Fibroblast of mammary gland (primary cell): ENCODE results near the gene PPP1R14C.

Experiments
- DNase-seq: peaks from one replicate; pipeline ENCODE4 v3.0.0-alpha.2; 2010; ENCODE audit warnings: low read depth
- H3K4me3 ChIP-seq: 2 replicates; pipeline ENCODE4 v1.5.1; 2011; ENCODE audit warnings: low read depth, mild to moderate bottlenecking, low read length, moderate library complexity; ENCODE audit not compliant: control insufficient read depth
- TF ChIP-seq, protein P1 (sequence below): conservative IDR thresholded peaks from 2 replicates; pipeline ENCODE4 v1.5.1; 2011; ENCODE audit warnings: low read depth, low read length, inconsistent platforms; ENCODE audit not compliant: control insufficient read depth, insufficient read depth

The PPP1R14C gene

DNA sequence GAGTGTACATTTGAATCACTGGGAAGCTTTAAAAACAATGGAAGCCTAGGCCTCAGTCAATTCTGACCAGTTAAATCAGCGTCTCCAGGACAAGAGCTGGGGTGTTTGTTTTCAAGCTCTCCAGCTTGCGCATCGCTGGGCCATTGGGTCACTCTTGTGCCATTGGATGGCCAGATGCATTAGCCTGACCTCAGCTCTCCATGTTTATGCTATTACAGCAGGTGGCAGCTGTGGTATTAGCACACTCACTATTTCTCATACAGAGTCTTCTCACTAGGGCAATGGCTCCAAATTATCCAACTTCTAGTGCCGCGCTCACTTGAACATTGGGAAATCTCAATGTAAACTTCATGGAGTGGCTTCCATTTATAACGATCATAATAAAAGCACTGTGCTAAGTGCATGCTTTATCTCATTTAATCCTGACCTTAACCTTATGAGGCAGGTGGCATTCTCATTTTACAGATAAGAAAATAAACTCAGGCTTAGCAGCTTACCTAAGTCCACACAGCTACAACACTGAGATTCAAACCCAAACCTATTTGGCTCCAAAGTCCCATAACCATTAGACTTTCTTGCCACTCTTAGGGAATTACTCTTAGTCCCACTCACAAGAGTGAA is 108.8 kb downstream of the PPP1R14C start:
- TF ChIP-seq, protein P1, sequence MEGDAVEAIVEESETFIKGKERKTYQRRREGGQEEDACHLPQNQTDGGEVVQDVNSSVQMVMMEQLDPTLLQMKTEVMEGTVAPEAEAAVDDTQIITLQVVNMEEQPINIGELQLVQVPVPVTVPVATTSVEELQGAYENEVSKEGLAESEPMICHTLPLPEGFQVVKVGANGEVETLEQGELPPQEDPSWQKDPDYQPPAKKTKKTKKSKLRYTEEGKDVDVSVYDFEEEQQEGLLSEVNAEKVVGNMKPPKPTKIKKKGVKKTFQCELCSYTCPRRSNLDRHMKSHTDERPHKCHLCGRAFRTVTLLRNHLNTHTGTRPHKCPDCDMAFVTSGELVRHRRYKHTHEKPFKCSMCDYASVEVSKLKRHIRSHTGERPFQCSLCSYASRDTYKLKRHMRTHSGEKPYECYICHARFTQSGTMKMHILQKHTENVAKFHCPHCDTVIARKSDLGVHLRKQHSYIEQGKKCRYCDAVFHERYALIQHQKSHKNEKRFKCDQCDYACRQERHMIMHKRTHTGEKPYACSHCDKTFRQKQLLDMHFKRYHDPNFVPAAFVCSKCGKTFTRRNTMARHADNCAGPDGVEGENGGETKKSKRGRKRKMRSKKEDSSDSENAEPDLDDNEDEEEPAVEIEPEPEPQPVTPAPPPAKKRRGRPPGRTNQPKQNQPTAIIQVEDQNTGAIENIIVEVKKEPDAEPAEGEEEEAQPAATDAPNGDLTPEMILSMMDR: no peak
- DNase-seq: no peak
- H3K4me3 ChIP-seq: no peak overlapping the region

DNA sequence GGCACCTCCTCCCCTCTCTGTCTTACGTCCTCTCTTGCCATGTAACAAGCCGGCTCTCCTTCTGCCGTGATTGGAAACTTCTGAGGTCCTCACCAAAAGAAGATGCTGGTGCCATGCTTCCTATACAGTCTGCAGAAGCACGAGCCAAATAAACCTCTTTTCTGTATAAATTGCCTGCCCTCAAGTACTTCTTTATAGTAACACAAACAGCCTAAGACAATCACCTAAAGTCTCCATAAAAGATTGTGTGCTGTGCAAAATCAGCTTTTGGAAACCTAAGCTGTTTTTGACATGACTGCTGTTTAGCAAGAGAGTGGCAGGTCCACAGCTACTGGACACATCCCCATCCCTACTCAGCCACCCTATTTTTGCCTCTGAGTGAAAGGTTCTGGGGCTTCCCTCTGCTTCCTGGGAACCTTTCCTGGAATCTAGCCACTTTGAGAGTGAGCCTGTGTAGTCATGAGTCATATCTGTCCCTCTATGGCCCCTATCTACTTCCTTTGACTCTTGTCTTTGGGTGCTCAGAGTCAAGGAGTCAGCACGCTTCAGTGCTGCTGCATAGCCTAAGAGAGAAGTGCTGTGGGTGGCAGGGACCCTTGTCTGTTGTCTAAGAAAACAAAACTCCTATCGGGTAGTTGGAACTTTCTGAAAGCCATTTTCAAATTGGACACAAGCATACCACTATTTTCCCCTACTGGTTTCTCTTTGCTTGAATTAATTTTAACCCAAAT is 110.0 kb downstream of the PPP1R14C start:
- no peak overlapping the region for H3K4me3 ChIP-seq
- DNase-seq: peak; percentile 54
- TF ChIP-seq, protein P1: no peak

DNA sequence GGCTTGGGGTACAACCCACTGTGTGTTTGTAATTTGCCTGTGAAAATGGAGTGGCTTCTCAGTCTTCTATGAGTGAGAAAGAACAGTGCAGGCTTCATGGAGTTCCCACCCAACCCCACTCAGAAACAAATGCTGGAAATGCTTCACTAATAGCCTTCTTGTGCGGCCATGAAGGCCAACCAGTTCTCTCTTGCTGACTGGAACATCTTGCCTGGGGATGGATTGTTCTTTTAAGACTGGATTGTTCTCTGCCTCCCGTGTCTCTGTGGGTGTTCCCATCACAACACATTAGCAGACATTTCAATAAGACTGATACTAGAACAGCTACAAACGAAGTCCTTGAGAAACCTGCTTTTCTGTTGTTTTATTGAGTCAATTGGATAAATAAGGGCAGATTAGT is 110.6 kb downstream of the PPP1R14C start:
- no peak overlapping the region for H3K4me3 ChIP-seq
- no peak for DNase-seq
- TF ChIP-seq, protein P1: no peak

DNA sequence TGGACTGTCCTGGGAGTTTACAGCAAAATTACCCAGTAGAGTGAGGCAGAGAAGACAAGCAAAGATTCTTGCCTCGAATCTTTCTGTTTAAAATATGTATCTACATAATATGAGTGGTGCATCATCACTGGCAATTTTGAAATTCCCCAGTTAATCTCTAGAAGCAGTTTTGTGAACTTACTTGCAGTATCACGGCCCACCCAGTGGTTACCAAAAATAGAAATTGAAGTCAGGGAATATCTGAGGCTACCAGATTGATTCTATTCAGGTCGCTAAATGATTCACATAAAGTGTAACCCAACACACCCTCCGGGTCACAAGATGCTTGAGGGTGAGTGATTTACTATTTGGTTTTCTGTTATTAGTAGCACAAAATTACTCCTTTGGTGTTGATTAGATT is 111.9 kb downstream of the PPP1R14C start:
- TF ChIP-seq, protein P1: no peak
- H3K4me3 ChIP-seq: no peak overlapping the region
- no peak for DNase-seq

DNA sequence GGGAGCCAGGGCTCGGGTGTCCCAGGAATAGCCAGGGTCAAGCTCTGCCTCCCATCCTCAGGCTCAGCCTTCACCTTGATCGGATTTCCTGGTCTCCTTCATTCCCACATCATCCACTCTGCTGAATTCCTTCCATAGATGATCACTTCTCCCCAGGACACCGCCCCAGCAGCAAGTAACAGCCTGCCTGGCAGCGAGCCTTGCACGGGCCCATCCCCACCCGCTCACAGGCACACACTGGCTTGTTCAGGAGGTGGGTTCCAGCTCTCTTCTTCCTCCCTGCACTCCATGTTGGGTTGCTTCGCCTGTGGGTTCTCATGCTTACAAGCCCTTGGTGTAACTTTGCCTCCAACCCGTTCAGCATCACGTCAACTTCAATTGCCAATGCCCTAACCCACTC is 113.0 kb downstream of the PPP1R14C start:
- TF ChIP-seq, protein P1: no peak
- DNase-seq: no peak
- no peak overlapping the region for H3K4me3 ChIP-seq

DNA sequence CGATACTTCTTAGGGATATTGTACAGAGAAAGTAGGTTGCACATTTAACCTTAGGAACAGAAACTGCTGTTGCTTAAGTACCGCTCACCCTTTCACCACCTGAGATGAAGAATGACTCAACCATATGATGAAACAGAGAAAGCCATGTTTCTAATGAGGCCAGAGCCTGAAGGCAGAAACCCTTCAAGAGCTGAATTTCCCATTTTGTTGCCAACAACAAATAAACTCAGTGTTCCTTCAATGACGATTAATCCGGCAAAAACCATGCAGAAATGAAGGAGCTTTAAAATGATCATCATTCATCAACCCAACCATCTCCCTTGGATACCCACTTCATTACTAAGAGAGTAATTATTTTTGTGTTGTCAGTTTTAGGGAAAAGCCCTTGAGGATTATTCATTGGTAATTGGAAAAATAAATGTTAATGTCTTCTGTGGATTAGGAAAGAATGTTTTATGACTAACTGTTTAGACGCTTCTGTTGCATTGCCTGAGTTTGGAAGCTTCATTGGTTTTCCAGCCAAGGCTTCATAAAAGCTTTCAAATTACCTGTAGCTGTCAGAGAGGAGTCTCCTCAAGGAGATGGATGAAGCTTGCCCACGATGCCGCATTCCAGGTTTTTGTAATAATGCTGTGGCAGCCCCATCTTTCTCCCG is 113.9 kb downstream of the PPP1R14C start:
- TF ChIP-seq, protein P1: no peak
- no peak overlapping the region for H3K4me3 ChIP-seq
- DNase-seq: peak; percentile 95
